ENCODE data around the gene CPA1.

The CPA1 gene

DNA sequence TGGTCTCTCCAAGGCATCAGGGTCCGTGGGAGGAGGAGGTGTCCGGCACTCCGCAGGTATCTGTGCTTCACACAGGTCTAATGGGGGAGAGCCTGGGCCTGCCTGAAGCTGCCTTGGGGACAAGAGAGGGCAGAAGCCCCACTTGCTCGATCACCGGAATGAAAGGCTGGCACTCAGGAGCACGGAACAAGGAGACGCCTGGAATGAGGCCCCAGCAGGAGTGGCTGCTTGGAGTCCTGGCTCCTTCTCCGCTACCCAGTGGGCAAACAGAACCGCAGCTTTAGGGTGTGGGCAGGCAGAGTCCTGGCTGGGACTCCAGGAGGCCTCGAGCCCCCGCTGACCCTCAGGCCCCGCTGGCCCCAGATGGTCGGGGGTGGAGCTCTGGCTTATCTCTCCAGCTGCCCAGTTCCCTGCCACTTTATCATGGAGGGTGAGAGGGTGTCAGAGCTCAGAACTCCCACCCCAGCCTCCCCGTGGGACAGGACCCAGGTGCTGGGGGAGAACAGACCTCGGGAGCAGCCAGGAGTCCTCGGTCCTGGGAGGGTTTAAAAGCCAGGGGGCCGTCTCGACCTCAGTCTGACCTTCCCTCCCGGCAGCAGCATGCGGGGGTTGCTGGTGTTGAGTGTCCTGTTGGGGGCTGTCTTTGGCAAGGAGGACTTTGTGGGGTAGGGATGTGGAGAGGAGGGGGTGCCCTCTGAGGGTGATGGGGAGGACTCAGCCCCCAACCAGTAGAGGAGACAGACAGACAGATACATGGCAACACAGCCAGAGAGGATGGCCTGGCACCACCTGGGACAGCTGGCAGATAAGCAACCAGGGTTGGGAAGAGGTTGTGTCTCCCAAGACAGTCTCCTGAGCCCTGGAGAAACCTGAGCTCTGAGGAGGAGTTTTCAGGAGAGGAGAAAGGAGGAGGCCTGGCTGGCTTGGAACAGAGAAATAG lies at the start of gene CPA1:
Gene CPA1 (plus strand): TSS at position 574 of the 940 bp plus-strand sequence. CDS start 27 bp downstream, at position 601.
- no peak within 1 kb of the TSS for H3K4me3 ChIP-seq (ENCODE audit: low read depth, low read length)
- no peaks in the 10 kb centered on the region for H3K36me3 ChIP-seq (ENCODE audit: control insufficient read depth, insufficient read depth, low read length)
- no peaks in the 10 kb centered on the region for H3K27me3 ChIP-seq (ENCODE audit: control insufficient read depth, insufficient read depth, low read length)
- H3K4me1 ChIP-seq (ENCODE audit: control insufficient read depth, insufficient read depth, low read length): no peaks in the 10 kb centered on the region
- no peak within 1 kb of the TSS for H3K27ac ChIP-seq (ENCODE audit: low read depth, low read length)
- no peak within 1 kb of the TSS for H3K9ac ChIP-seq (ENCODE audit: low read depth, low read length)
- H3K9me3 ChIP-seq (ENCODE audit: control insufficient read depth, insufficient read depth, low read length): no peaks in the 10 kb centered on the region

DNA sequence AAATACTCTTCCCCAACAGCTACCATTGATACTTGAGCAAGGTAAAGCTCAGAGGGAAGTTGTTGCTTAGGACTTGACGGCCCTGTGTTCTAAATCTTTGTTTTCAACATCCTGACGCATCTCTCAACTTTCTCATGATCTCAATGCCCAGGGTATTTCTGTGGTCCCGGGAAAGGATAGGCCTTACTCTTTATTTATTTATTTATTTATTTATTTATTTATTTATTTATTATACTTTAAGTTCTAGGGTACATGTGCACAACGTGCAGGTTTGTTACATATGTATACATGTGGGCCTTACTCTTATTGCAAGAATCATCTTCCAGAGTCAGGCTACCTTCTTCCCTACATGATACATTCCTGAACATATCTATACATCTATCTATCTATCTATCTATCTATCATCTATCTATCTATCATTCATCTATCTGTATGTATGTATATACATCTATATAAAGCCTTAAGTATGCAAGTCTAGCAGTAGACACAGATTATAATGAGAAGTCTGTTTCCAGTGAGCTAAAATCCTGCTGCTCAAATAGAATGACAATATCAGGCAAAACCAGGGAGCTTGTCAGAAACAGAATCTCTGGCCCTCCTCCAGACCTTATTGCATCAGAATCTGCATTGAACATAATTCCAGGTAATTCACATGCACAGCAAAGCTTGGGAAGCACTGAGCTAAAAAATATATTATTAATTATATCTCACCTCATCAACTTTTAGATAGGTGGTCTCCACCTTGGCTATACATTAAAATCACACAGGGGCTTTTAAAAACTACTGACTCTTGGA lies 47.8 kb upstream of the CPA1 start:
- no peak overlapping the region for H3K9ac ChIP-seq (ENCODE audit: low read depth, low read length)
- no peaks in the 10 kb centered on the region for H3K9me3 ChIP-seq (ENCODE audit: control insufficient read depth, insufficient read depth, low read length)
- H3K4me3 ChIP-seq (ENCODE audit: low read depth, low read length): no peak overlapping the region
- no peaks in the 10 kb centered on the region for H3K4me1 ChIP-seq (ENCODE audit: control insufficient read depth, insufficient read depth, low read length)
- H3K27ac ChIP-seq (ENCODE audit: low read depth, low read length): no peak overlapping the region
- H3K36me3 ChIP-seq (ENCODE audit: control insufficient read depth, insufficient read depth, low read length): no peaks in the 10 kb centered on the region
- no peaks in the 10 kb centered on the region for H3K27me3 ChIP-seq (ENCODE audit: control insufficient read depth, insufficient read depth, low read length)

DNA sequence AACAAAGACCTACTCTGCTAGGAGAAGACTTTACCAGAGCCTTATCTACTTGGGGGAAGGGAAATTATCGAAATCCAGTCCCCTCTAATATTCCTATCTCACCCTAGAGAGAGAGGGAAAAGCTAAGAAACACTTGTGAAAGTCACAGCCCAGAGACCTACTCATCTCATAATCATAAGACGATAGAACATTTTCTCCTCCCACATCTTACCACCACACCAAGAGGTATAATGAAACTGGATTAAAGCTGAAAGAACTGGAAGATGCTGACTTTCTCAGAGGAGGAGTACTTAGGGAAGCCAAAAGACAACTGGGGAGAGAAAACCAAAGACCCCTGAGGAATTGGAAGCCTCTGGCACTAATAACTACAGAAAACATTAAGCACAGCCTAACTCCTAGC lies 46.5 kb upstream of the CPA1 start:
- Histone ChIP-seq H3K4me3 (ENCODE audit: low read depth, low read length) (no peak overlapping the region), H3K27ac (ENCODE audit: low read depth, low read length) (no peak overlapping the region), H3K27me3 (ENCODE audit: control insufficient read depth, insufficient read depth, low read length) (no peaks in the 10 kb centered on the region), H3K9ac (ENCODE audit: low read depth, low read length) (no peak overlapping the region), H3K36me3 (ENCODE audit: control insufficient read depth, insufficient read depth, low read length) (no peaks in the 10 kb centered on the region), H3K9me3 (ENCODE audit: control insufficient read depth, insufficient read depth, low read length) (no peaks in the 10 kb centered on the region), H3K4me1 (ENCODE audit: control insufficient read depth, insufficient read depth, low read length) (peaks cover 13% of the 10 kb centered on the region)

DNA sequence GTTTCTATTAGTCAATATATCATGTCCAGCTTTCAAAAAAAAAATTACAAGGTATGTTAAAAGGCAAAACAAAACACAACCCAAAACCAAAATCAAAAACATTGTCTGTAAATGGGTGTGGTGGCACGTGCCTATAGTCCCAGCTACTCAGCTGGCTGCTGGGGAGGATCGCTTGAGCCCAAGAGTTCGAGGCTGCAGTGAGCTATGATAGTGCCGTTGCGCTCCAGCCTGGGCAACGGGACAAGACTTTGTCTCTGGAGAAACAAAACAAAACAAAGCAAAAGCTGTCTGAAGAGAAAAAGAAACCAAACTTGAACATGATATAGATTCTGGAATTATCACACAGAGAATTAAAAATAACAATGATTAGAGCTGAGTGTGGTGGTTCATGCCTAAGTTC lies 46.0 kb upstream of the CPA1 start:
- Histone ChIP-seq H3K9ac (ENCODE audit: low read depth, low read length) (no peak overlapping the region), H3K4me1 (ENCODE audit: control insufficient read depth, insufficient read depth, low read length) (peaks cover 16% of the 10 kb centered on the region), H3K4me3 (ENCODE audit: low read depth, low read length) (no peak overlapping the region), H3K27me3 (ENCODE audit: control insufficient read depth, insufficient read depth, low read length) (no peaks in the 10 kb centered on the region), H3K27ac (ENCODE audit: low read depth, low read length) (no peak overlapping the region), H3K9me3 (ENCODE audit: control insufficient read depth, insufficient read depth, low read length) (no peaks in the 10 kb centered on the region), H3K36me3 (ENCODE audit: control insufficient read depth, insufficient read depth, low read length) (no peaks in the 10 kb centered on the region)

DNA sequence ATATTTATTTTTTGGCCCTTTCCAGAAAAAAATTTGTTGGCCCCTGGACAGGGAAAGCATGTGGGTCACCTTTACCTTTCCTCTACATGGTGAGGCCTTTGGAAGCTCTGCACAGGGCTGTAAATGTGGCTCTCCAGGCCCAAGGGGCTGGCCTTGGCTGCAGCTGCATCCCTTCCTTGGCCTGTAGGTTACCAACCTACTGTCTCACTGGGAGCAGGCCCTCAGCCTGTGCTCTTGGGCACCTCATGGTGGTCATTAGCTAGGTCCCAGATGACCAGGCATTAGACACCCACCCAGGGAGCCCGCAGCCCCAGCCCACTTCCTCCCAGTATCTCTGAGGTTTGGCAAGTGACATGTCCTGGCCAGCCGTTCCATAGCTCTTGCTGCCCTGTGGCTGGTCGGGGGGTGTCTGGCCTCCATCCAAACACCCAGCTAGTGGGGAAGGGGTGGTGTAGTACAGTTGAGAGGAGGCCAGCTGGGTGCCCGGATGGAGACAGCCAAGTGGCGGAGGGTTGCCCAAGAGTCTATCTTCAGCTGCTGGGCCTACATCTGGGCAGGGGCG lies 42.8 kb upstream of the CPA1 start:
- H3K36me3 ChIP-seq (ENCODE audit: control insufficient read depth, insufficient read depth, low read length): no peaks in the 10 kb centered on the region
- H3K27ac ChIP-seq (ENCODE audit: low read depth, low read length): no peak overlapping the region
- peaks cover 16% of the 10 kb centered on the region for H3K4me1 ChIP-seq (ENCODE audit: control insufficient read depth, insufficient read depth, low read length)
- no peak overlapping the region for H3K4me3 ChIP-seq (ENCODE audit: low read depth, low read length)
- no peaks in the 10 kb centered on the region for H3K27me3 ChIP-seq (ENCODE audit: control insufficient read depth, insufficient read depth, low read length)
- H3K9me3 ChIP-seq (ENCODE audit: control insufficient read depth, insufficient read depth, low read length): no peaks in the 10 kb centered on the region
- no peak overlapping the region for H3K9ac ChIP-seq (ENCODE audit: low read depth, low read length)

DNA sequence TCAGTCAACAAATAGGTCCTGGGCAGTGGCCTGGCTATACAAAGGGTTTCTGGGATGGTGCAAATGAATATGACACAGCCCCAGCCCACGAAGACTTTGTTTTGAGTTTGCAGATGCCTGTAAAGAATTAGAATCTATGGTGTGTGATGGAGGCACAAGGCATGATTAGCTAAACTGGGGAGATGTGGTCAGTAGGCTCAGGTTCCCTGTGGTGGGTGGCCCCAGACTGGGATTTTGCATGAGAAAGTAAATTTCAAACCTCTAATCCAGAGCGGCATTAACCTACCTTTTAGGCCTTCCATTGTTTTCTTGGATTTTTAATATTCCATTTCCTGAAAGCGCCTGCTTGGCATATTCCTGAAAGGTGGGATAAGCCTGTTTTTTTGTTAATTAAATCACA lies 42.1 kb upstream of the CPA1 start:
- Histone ChIP-seq H3K27me3 (ENCODE audit: control insufficient read depth, insufficient read depth, low read length) (no peaks in the 10 kb centered on the region), H3K36me3 (ENCODE audit: control insufficient read depth, insufficient read depth, low read length) (no peaks in the 10 kb centered on the region), H3K9me3 (ENCODE audit: control insufficient read depth, insufficient read depth, low read length) (no peaks in the 10 kb centered on the region), H3K4me3 (ENCODE audit: low read depth, low read length) (no peak overlapping the region), H3K27ac (ENCODE audit: low read depth, low read length) (peak overlapping the region; percentile 64), H3K4me1 (ENCODE audit: control insufficient read depth, insufficient read depth, low read length) (peaks cover 16% of the 10 kb centered on the region), H3K9ac (ENCODE audit: low read depth, low read length) (no peak overlapping the region)

DNA sequence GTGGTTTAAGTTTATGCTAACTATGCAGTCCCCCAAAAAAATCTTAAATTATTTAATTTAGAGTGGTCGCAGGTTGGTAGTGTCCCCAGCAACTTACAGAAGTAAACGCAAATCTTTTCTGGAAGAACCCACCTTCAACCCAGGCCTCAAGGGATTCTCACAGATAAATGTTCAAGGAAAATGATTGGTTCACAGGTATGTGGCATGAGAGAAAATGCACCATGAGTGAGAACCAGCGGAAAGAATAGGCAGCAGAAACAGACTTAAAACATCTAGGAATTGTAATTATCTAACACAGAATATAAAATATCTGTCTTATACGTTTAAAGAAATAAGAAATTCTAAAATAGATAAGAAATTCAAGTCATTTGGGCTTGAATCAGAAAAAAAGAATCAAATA lies 38.4 kb upstream of the CPA1 start:
- no peaks in the 10 kb centered on the region for H3K9me3 ChIP-seq (ENCODE audit: control insufficient read depth, insufficient read depth, low read length)
- no peak overlapping the region for H3K27ac ChIP-seq (ENCODE audit: low read depth, low read length)
- no peak overlapping the region for H3K9ac ChIP-seq (ENCODE audit: low read depth, low read length)
- H3K4me1 ChIP-seq (ENCODE audit: control insufficient read depth, insufficient read depth, low read length): peaks cover 35% of the 10 kb centered on the region
- H3K27me3 ChIP-seq (ENCODE audit: control insufficient read depth, insufficient read depth, low read length): no peaks in the 10 kb centered on the region
- no peaks in the 10 kb centered on the region for H3K36me3 ChIP-seq (ENCODE audit: control insufficient read depth, insufficient read depth, low read length)
- no peak overlapping the region for H3K4me3 ChIP-seq (ENCODE audit: low read depth, low read length)

DNA sequence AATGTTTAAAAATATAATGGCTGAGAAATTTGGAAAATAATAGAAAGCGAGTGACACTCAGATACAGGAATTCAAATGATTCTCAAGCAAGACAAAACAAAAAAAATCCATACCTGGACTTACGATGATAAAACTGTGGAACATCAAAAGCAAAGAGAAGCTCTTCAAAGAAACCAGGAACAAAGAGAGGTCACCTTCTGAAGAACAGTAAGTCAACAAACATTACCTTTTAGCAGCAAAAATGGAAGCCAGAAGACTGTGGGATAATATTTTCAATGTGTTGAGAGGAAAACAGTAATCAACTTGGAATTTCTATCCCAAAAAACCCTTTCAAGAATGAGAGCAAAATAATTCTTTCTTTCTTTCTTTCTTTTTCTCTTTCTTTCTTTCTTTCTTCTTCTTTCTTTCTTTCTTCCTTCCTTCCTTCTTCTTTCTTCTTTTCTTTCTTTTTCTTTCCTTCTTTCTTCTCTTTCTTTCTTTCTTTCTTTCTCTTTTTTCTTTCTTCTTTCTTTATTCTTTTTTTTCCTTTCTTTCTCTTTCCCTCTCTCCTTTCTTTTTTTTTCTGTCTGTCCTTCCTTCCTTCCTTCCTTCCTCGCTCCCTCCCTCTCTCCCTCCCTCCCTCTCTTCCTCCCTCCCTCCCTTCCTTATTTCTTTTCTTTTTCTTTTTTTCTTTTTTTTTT lies 37.5 kb upstream of the CPA1 start:
- Histone ChIP-seq H3K36me3 (ENCODE audit: control insufficient read depth, insufficient read depth, low read length) (no peaks in the 10 kb centered on the region), H3K4me1 (ENCODE audit: control insufficient read depth, insufficient read depth, low read length) (peaks cover 32% of the 10 kb centered on the region), H3K9me3 (ENCODE audit: control insufficient read depth, insufficient read depth, low read length) (no peaks in the 10 kb centered on the region), H3K9ac (ENCODE audit: low read depth, low read length) (no peak overlapping the region), H3K27ac (ENCODE audit: low read depth, low read length) (no peak overlapping the region), H3K27me3 (ENCODE audit: control insufficient read depth, insufficient read depth, low read length) (no peaks in the 10 kb centered on the region), H3K4me3 (ENCODE audit: low read depth, low read length) (no peak overlapping the region)

DNA sequence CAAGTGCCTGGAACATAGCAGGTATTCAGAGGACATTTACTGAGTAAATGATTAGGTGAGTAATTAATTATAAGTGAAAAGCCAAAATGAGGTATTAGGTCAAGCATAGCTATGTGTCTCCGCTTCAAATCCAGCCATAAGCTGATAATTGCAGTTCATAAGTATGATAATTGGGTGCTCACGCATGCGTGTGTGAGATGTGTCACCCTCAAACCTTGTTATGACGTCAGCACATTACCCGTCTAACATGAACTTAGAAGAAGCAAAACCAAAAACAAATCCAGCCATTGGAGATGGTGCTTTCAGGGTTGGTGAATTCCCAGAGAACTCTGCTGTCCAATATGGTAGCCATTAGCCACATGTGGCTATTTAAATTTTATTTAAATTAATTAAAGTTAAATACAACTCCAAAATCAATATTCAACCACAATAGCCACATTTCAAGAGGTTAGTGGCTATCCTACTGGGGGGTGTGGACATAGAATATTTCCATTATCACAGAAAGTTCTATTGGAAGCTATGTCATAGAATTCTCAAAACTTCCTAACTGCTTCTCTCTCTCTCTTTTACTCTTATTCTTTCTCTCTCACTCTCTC lies 35.9 kb upstream of the CPA1 start, which contains the start of gene CPA5:
Gene CPA5 (plus strand): TSS at position 546 of the 596 bp plus-strand sequence. CDS start 1,670 bp downstream, outside the sequence.
- Histone ChIP-seq H3K27ac (ENCODE audit: low read depth, low read length) (no peak within 1 kb of the TSS), H3K4me1 (ENCODE audit: control insufficient read depth, insufficient read depth, low read length) (peaks cover 19% of the 10 kb centered on the region), H3K27me3 (ENCODE audit: control insufficient read depth, insufficient read depth, low read length) (no peaks in the 10 kb centered on the region), H3K4me3 (ENCODE audit: low read depth, low read length) (no peak within 1 kb of the TSS), H3K9ac (ENCODE audit: low read depth, low read length) (no peak within 1 kb of the TSS), H3K9me3 (ENCODE audit: control insufficient read depth, insufficient read depth, low read length) (no peaks in the 10 kb centered on the region), H3K36me3 (ENCODE audit: control insufficient read depth, insufficient read depth, low read length) (no peaks in the 10 kb centered on the region)

DNA sequence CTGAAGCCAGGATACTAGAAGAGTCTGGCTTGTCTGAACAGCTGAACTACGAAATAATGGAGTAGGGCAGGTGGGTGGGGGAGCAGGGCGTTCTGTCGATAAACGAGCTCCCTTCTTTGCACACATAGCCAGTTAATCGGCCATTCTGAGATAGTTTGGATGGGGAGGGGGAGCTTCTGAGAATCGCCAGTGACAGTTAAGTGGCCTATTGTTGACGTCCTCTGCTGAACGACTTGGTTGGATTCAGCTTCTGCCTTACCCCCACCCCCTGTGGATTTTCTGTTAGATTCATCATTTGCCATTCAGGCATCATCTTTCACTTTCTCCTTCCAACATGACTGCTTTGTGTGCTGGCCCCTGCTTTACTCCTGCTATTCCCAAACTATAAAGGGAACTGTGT lies 35.2 kb upstream of the CPA1 start:
- Histone ChIP-seq H3K9me3 (ENCODE audit: control insufficient read depth, insufficient read depth, low read length) (no peaks in the 10 kb centered on the region), H3K27me3 (ENCODE audit: control insufficient read depth, insufficient read depth, low read length) (no peaks in the 10 kb centered on the region), H3K4me3 (ENCODE audit: low read depth, low read length) (no peak overlapping the region), H3K4me1 (ENCODE audit: control insufficient read depth, insufficient read depth, low read length) (peaks cover 19% of the 10 kb centered on the region), H3K9ac (ENCODE audit: low read depth, low read length) (no peak overlapping the region), H3K36me3 (ENCODE audit: control insufficient read depth, insufficient read depth, low read length) (no peaks in the 10 kb centered on the region), H3K27ac (ENCODE audit: low read depth, low read length) (no peak overlapping the region)

All from HUES48 (cell line).